ENCODE results near the gene TRAM2. TPM values are rescaled to one million over a fixed set of nuclear protein-coding genes. Genes with fewer than 3 reads are reported as not detected.

Gene TRAM2
- total RNA-seq, 2 donors from 2014 or later: 7.2 to 22.4 TPM

DNA sequence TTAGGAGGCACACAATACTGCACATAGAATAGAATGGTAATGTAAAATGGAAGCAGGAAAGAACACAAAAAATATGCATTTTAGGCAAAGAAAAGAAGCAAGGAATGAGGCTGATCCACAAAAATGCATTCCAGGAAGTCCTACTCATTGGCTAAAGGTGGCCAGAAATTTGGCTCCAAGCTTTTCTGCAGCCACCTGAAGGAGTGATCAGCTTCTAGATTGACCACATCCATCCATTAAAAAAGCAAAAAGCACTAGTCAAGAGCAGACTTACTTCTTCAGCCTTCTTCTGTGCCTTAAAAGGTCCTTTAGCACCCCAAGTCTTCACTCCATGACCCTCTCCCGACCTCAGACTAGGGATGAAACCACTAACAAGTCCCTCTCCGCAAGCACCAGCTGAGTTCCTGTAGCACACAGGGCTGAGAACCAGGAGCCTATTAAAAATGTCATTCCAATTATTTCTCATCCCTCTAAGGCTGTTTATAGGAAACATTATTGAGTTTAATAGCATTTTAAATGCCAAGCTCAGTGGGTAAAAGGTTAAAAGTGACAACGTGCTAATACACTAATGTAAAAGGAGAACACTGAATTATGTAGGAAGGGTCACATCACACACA, 36.5 kb downstream of the TRAM2 start:
- 40% methylated on average over 3 of the region's 3 CpGs for WGBS
- TF ChIP-seq, protein P1, sequence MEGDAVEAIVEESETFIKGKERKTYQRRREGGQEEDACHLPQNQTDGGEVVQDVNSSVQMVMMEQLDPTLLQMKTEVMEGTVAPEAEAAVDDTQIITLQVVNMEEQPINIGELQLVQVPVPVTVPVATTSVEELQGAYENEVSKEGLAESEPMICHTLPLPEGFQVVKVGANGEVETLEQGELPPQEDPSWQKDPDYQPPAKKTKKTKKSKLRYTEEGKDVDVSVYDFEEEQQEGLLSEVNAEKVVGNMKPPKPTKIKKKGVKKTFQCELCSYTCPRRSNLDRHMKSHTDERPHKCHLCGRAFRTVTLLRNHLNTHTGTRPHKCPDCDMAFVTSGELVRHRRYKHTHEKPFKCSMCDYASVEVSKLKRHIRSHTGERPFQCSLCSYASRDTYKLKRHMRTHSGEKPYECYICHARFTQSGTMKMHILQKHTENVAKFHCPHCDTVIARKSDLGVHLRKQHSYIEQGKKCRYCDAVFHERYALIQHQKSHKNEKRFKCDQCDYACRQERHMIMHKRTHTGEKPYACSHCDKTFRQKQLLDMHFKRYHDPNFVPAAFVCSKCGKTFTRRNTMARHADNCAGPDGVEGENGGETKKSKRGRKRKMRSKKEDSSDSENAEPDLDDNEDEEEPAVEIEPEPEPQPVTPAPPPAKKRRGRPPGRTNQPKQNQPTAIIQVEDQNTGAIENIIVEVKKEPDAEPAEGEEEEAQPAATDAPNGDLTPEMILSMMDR (IDR thresholded peaks at IDR 0.05): no peak
- TF ChIP-seq POLR2AphosphoS5 (IDR thresholded peaks at IDR 0.05): no peak
- no peak for TF ChIP-seq POLR2A (IDR thresholded peaks at IDR 0.05)
- Histone ChIP-seq H3K36me3 (no peaks in the 10 kb centered on the region), H3K4me1 (replicated peaks) (peaks cover 11% of the 10 kb centered on the region), H3K27ac (no peak overlapping the region), H3K9me3 (no peaks in the 10 kb centered on the region), H3K27me3 (replicated peaks; ENCODE audit: insufficient read depth) (no peaks in the 10 kb centered on the region), H3K4me3 (no peak overlapping the region)
- intact Hi-C loops (cut with DNase I): no loop called here
- DNase-seq (ENCODE audit: low spot score): no peak

DNA sequence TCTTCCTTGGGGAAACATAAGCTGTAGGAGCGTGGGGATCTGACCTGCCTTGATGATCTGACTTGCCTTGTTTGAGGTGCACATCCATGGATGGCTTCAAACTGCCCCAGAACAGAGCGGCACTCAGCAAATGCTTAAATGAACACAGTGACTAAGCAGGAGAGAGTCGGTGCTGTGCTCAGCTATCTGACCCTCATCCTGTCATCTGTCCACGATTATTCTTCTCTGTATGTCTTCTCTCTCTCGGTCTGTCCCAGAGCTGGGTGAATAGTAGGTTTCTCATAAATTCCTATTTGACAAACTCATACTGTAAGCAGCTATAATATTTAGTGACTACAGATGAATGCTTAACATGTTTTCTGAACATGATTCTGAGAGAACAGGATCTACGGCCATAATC, 37.3 kb downstream of the TRAM2 start:
- H3K9me3 ChIP-seq: no peaks in the 10 kb centered on the region
- no peak for DNase-seq (ENCODE audit: low spot score)
- no peak overlapping the region for H3K4me3 ChIP-seq
- no peaks in the 10 kb centered on the region for H3K27me3 ChIP-seq (replicated peaks; ENCODE audit: insufficient read depth)
- H3K4me1 ChIP-seq (replicated peaks): peaks cover 11% of the 10 kb centered on the region
- WGBS: 70% methylated on average over 6 of the region's 6 CpGs
- H3K27ac ChIP-seq: no peak overlapping the region
- TF ChIP-seq, protein P1 (IDR thresholded peaks at IDR 0.05): no peak
- TF ChIP-seq POLR2A (IDR thresholded peaks at IDR 0.05): no peak
- TF ChIP-seq POLR2AphosphoS5 (IDR thresholded peaks at IDR 0.05): no peak
- intact Hi-C loops (cut with DNase I): no loop called here
- no peaks in the 10 kb centered on the region for H3K36me3 ChIP-seq

DNA sequence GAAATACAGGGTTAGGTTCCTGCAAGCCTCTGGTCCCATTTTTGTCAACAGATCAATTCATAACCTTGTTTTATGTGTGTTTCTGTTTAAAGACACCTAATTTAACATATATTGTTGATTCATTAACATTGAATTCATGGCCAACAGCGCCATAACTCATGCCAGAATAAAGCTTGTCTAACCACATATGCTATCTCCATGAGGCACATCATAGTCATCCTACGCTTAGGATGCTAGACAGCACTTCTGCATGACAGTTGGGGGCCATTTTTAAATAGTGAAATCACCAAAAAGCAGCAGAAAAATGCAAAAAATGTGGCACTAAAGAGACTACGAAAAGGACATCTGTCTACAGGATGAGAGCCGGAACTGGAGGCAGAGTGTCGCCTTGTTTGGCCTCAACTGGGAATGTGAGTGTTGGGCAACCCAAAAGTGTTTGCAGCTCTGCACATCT, 37.9 kb downstream of the TRAM2 start:
- Histone ChIP-seq H3K4me1 (replicated peaks) (peaks cover 10% of the 10 kb centered on the region), H3K9me3 (no peaks in the 10 kb centered on the region), H3K36me3 (no peaks in the 10 kb centered on the region), H3K27ac (no peak overlapping the region), H3K4me3 (no peak overlapping the region), H3K27me3 (replicated peaks; ENCODE audit: insufficient read depth) (no peaks in the 10 kb centered on the region)
- intact Hi-C loops (cut with DNase I): no loop called here
- TF ChIP-seq POLR2AphosphoS5 (IDR thresholded peaks at IDR 0.05) (no peak), POLR2A (IDR thresholded peaks at IDR 0.05) (no peak)
- TF ChIP-seq, protein P1 (IDR thresholded peaks at IDR 0.05): no peak
- no peak for DNase-seq (ENCODE audit: low spot score)
- WGBS: 96% methylated on average over 5 of the region's 5 CpGs

DNA sequence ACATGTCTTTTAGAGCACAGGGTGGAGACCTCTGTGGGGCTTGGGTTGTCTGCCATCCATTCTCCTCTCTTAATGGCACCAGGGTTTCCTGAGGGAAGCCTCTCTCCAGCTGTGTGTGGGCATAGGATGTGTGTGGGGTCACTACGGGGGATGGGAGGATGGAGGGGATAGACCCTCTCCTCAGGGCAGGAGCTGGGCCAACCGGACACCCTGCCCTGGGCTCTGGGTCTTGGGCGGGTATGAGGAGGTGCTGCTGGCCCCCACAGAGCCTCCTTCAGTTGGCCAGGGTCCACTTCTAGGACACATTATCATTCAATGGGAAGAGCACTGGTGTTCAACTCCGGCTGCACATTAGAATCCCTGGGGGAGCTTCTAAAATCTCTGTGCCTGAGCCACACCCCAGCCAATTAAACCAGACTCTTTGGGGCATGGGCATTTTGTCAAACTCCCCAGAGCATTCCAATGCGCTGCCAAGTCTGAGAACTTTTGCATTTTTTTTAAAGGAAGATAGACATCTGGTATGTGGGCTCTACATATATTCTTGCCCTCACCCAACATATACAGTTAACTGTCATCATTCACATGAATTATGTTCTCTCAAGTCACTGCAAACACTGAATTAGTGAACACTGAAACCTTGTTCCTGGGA, 38.5 kb downstream of the TRAM2 start:
- no peak for DNase-seq (ENCODE audit: low spot score)
- Histone ChIP-seq H3K9me3 (no peaks in the 10 kb centered on the region), H3K27me3 (replicated peaks; ENCODE audit: insufficient read depth) (no peaks in the 10 kb centered on the region), H3K36me3 (no peaks in the 10 kb centered on the region), H3K27ac (no peak overlapping the region), H3K4me1 (replicated peaks) (peaks cover 5% of the 10 kb centered on the region), H3K4me3 (no peak overlapping the region)
- intact Hi-C loops (cut with DNase I): no loop called here
- TF ChIP-seq, protein P1 (IDR thresholded peaks at IDR 0.05): no peak
- 86% methylated on average over 5 of the region's 5 CpGs for WGBS
